Colon (tissue), 2 donors: ENCODE data around the gene SP2.

Experiments used
- FAIRE-seq: peaks from 2 replicates; lab custom pipeline; 2012; peaks lifted over from hg19 to GRCh38; lab: Jason Lieb, UNC
- donor health status: control.
- donor health status: control.

SP2 gene

DNA sequence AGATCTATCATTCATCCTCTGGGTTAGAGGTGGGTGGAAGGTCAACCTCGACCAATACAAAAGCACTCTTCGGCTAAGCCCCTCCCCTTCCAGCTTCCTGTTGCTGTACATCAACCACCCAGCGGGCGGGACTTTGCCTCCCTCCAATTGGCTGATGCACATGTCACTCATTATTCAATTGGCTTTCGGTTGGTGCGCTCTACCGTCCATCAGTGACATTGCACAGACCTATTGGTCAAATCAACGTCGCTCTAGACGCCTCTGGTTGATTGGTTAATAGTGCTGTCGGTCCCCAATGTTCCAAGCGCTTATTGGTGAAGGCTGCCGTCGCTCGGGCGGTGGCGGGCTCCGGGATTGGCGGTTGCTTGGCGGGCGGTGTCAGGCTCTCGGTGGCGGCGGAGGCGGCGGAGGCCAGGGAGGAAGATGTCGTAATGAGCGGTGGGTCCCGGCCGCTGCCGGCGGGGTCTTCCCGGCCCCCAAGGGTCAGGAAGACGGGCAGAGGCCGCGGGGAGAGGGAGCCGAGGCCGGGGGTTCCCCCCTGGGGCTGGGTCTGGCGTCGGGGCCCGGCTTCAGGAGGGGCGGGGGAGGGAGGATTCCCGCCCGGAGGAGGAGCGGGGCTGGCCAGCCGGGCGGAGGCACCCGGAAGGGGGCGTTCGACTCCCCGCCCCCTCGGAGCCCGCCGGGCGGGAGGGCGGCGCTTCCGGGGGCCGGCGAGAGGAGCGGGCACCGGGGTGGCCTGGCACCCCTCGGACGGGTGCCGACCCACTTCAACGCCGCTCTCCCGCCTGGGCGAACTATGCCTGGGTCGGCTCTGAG, at the start of gene SP2:
Gene SP2 (plus strand): TSS at position 381 of the 816 bp plus-strand sequence. CDS start 51 bp downstream, at position 432.
- FAIRE-seq, result peak; percentile 93

DNA sequence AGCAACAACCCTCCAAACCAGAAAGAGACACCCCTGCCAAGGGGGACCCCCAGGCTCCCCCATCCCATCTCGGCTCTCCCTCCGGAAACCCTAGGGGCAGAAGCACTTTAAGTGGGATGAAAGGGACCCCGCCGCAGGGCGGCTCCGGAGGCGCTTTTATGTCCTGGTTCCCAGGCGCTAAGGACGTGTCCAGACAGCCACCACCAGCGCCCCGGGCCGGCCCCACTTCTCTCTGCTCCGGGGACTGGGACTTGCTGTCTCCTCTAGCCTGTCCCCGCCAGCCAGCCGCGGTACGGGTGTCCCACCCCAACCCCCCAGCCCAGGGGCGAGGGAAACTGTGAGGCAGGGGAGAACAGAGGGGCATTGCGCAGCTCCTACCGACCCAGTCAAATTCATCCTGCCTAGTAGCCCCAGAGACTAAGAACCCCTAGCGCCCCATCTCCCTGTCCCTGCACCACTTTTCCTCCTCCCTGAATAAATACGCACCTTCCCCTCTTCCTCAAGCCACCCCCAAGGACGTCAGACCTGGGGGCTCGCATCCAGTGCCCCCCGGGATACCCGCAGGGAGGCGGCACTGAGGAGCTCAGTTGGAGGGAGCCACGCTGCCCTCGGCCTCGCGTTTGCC, 49.2 kb upstream of the SP2 start:
- no peak for FAIRE-seq

- no peak for FAIRE-seq
These were observed 48.5 kb upstream of the SP2 start for GRCh38 chr17:47847341-47848197.

DNA sequence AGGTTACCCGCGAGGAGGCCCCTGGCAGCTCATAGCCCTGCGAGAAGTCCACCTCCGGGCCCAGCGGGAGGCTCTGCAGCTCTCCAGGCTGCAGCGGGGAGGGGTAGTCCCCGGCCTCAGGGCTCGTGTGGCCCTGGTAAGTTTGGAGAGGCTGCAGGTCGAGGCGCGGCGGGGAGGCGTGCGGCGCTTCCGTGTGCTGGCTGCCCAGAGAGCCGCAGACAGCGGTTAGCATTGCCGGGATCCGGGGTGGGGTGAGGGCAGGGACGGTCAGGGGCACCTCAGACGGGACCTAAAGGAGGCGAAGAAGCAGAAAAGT, 47.9 kb upstream of the SP2 start:
- FAIRE-seq, result no peak

DNA sequence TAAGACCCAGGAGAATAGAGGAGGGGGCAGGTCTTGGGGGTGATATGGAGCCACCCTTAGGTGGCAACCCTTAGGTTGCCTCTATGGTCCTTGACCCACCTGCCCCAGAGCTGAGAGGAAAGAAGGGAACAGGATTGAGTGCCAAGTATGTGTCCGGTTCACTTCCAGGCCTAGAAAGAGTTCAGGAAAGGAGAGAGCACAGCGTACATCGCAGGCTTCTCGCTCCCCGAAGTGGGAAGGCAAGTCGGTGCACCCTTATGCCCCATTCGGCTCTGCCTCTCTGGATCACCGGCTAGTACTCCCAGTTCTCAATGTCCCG, 45.7 kb upstream of the SP2 start:
- no peak for FAIRE-seq

GRCh38 chr17:47850692-47851573, 45.1 kb upstream of the SP2 start, which contains the start of gene SP6:
TSS of gene SP6 (minus strand) at chr17:47851163. CDS start at chr17:47848429, 2,734 bp downstream.
- no peak for FAIRE-seq

GRCh38 chr17:47851764-47852112, 44.3 kb upstream of the SP2 start:
- no peak for FAIRE-seq

GRCh38 chr17:47852113-47852949, 43.7 kb upstream of the SP2 start:
- no peak for FAIRE-seq

- FAIRE-seq, result no peak
These were observed 42.4 kb upstream of the SP2 start for GRCh38 chr17:47853616-47854015.

DNA sequence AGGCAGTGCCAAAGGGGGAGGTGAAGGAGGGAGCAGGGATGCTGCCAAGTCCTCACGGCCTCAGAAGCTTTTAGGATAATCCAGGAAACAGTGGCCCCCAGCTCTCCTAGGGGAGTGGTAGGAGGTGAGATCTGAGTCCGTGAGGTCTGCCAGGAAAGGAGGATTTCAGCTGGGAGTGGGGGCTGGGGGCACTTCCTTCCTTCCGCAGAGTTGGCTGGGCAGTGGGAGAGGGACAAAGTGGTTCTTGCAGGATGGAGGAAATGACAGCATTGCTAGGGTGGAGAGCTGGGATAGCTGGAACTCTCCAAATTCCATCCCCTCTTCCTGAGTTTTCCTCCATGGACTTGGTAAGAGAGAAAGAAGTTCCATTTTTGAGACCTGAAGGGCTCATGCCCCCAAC, 40.3 kb upstream of the SP2 start:
- no peak for FAIRE-seq

DNA sequence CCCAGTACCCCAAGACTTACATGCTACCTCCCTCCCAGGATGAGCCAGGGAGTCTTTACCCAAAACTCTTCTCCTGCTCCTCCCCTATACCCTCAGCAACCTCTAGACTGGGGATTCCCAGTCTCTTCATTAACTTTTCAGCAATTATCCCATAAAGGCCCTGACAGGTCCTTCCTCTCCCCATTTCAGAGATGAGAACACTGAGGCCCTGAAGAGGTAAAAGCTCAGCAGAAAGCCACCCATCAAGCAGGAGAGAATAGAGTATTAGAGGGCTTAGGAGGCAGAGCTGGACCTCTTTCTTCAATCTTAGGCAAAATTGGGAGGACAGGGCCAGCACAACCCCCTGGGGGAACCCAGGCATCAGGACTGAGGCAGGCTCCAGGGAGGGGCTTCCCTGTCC, 39.2 kb upstream of the SP2 start:
- FAIRE-seq, result no peak

DNA sequence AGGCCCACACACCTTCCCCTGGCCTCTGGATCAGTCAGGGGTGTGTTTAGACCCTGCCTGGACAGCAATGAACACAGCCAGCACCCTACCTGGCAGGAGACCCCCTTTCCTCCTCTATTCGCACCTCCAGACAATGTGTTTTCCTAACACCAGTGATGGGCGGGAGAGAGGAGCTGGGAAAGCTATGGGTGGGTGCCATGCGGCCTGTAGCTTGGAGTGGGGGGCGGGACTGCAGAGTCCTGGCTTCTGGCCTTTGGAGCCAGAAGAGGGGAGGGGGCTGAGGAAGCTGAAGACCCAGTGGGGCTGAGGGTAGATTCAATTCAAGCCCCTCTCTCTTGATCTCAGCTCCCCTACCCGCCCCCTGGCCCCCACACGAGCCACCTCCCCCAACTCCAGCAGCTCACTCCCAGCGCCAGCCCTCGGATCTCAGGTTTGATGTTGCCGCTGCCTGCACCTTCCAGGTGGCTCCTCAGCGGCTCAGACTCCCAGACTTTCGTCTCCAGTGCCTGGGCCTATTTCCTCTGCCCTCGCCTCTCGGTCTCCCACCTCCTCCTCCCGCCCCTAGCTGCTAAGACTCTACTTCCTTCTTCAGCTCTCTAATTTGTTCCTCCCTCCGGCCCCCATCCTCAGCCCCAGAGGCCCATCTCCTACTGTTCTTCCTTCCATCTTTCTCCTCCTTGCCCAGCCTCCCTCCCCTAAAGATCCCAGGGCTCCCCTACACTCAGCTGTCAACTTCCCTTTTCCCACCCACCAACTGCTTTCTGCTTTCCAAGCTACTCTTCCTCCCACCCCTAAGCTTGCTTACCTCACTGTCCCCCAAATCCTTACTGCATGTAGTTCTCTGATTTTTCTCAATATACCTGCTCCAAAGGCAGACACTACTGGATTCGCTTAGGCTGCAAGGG, 38.2 kb upstream of the SP2 start:
- no peak for FAIRE-seq

- no peak for FAIRE-seq
These were observed 35.6 kb upstream of the SP2 start for GRCh38 chr17:47860386-47860785.

- FAIRE-seq, result no peak
These were observed 33.2 kb upstream of the SP2 start for GRCh38 chr17:47862621-47863440.

GRCh38 chr17:47864791-47865216, 31.2 kb upstream of the SP2 start:
- FAIRE-seq, result no peak

DNA sequence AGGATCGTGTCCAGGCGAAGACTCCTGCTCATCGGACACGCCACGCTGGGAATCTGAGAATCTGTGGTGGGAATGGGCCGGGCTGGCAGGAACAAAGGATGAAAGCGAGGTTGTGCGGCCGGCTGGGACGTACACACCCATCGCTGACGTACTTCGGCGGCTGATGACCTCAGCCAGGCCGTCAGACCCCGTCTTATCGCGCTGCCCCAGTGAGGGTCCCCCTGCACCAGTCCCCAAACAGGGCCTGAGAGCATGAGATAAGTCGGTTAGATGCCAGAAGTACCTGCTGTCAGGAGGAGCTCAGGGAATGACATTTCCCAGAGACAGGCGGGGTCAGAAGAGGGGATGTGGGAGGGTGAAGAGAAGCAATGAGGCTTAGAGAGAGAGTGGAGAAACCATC, 29.1 kb upstream of the SP2 start:
- no peak for FAIRE-seq

- FAIRE-seq, result no peak
These were observed 28.1 kb upstream of the SP2 start for GRCh38 chr17:47867813-47868533.

GRCh38 chr17:47869114-47869513, 26.9 kb upstream of the SP2 start:
- no peak for FAIRE-seq

DNA sequence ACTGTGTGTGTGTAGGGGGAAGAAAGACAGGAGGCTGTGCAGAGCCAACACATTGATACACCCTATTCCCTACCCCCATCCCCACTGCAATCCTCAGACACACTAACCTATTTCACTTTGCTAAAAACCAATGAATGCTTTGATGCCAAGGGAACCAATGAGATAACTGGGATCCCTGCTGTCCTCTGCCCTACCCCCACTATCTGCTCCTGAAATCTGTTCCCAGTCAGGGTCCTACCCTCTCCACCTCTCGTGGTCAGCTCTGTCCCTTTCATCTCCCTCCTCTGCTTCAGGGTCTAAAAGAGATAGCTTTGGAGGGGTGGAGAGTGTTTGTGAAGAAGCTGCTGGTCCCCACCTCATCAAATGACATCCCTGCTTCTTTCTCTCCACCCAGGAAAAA, 26.0 kb upstream of the SP2 start:
- FAIRE-seq, result no peak
